ENCODE data around the gene ATP13A4.

GRCh38 chr3:193520738-193521137, 34.0 kb downstream of the ATP13A4 start:
- no peak for TF ChIP-seq CTCF (IDR thresholded peaks at IDR 0.05)
- TF ChIP-seq POLR2A (IDR thresholded peaks at IDR 0.05), result no peak
